ENCODE measurements around the gene PALD1.

The PALD1 gene

DNA sequence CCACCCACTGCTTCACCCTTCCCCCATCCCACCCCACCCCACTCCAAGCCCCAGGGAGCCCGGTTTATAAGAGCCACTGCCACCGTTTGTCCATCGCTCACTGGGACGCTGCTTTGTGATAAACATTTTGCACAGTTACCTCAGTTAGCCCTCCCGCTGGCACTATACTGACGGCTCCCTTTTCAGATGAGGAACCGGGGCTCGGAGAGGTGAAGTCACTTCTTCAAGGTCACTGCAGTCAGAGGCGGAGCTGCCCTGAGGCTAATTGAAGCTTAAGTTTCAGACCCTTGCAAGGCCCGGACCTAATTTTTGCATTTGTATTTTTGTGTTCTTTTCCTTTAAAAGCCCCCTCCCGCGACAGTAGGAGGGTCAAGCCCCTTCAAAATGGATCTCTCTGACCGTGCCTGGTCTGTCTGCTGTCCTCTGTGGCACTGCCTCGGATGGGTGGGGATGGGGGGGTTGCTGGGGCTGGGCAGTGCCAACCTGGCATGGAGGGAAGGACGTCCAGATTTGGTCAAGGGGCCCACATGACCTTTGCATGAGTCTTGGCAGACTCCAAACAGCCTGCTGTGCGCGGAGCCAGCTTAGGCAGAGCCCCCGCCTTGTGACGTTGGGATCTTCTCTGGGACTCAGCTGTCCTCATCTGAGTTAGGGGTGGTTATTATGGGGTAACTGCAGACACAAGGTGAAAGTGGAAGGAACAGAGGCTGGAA is 19.4 kb upstream of the PALD1 start:
- H3K4me1 ChIP-seq (ENCODE audit: control insufficient read depth in 1 of 2, insufficient read depth in 2 of 2, low read length in 2 of 2) = peaks cover 0 to 43% of the 10 kb centered on the region in 2 donors
- H3K4me3 ChIP-seq (ENCODE audit: low read depth in 1 of 2, low read length in 2 of 2) = peak overlapping the region in 1 of 2 donors; percentile 58
- no peak overlapping the region for H3K27ac ChIP-seq (ENCODE audit: low read length)

DNA sequence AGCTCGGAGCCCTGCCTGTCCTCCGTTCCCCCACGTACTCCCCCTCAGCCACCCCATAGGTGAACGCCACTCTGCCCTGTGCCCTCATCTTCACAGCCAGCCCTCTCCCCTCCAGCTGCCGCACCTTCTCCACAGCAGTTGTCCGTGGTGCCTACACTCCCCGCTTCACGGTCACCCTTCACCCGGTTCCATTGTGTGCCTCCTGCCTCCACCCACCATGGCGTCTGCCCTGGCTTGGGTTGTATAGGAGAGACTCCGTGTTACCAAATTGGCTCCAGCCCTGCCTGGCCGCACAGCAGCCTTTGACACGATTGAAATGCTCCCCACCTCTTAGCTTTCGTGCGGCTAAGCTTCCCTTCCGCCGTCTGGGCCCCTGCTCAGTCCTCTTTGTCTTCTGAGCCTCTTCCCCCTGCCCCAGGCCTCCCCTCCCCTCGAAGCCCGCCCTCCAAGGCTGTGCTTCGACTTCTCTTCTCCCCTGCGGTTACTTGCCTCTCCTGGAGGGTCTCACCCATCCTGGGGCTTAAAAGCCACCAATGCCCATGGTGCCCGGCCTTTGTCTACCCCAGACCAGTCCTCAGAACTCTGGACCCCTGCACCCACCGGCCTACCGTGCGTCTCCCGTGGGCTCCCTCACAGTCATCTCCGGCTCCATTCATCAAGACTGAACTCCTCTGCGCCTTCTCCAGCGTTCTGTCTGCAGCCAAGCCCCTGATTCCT is 18.6 kb upstream of the PALD1 start:
- Histone ChIP-seq H3K36me3 (ENCODE audit: control insufficient read depth in 1 of 2, insufficient read depth in 2 of 2, low read length in 2 of 2) (no peaks in the 10 kb centered on the region), H3K4me3 (ENCODE audit: low read depth in 1 of 2, low read length in 2 of 2) (no peak overlapping the region), H3K4me1 (ENCODE audit: control insufficient read depth in 1 of 2, insufficient read depth in 2 of 2, low read length in 2 of 2) (peaks cover 0 to 43% of the 10 kb centered on the region in 2 donors), H3K27ac (ENCODE audit: low read length) (no peak overlapping the region), H3K9me3 (ENCODE audit: control insufficient read depth in 1 of 2, low read length in 2 of 2) (no peaks in the 10 kb centered on the region), H3K27me3 (ENCODE audit: low read depth, low read length) (no peaks in the 10 kb centered on the region)

More for the DNA sequence above, 19.4 kb upstream of the PALD1 start:
- no peaks in the 10 kb centered on the region for H3K27me3 ChIP-seq (ENCODE audit: low read depth, low read length)
- no peaks in the 10 kb centered on the region for H3K36me3 ChIP-seq (ENCODE audit: control insufficient read depth in 1 of 2, insufficient read depth in 2 of 2, low read length in 2 of 2)
- H3K9me3 ChIP-seq (ENCODE audit: control insufficient read depth in 1 of 2, low read length in 2 of 2) = no peaks in the 10 kb centered on the region

GRCh38 chr10:70461397-70462348 is 16.9 kb upstream of the PALD1 start:
- no peak overlapping the region for H3K27ac ChIP-seq (ENCODE audit: low read length)
- H3K4me1 ChIP-seq (ENCODE audit: control insufficient read depth in 1 of 2, insufficient read depth in 2 of 2, low read length in 2 of 2) = peaks cover 0 to 43% of the 10 kb centered on the region in 2 donors
- H3K27me3 ChIP-seq (ENCODE audit: low read depth, low read length) = no peaks in the 10 kb centered on the region
- H3K9me3 ChIP-seq (ENCODE audit: control insufficient read depth in 1 of 2, low read length in 2 of 2) = no peaks in the 10 kb centered on the region
- no peaks in the 10 kb centered on the region for H3K36me3 ChIP-seq (ENCODE audit: control insufficient read depth in 1 of 2, insufficient read depth in 2 of 2, low read length in 2 of 2)
- H3K4me3 ChIP-seq (ENCODE audit: low read depth in 1 of 2, low read length in 2 of 2) = no peak overlapping the region

DNA sequence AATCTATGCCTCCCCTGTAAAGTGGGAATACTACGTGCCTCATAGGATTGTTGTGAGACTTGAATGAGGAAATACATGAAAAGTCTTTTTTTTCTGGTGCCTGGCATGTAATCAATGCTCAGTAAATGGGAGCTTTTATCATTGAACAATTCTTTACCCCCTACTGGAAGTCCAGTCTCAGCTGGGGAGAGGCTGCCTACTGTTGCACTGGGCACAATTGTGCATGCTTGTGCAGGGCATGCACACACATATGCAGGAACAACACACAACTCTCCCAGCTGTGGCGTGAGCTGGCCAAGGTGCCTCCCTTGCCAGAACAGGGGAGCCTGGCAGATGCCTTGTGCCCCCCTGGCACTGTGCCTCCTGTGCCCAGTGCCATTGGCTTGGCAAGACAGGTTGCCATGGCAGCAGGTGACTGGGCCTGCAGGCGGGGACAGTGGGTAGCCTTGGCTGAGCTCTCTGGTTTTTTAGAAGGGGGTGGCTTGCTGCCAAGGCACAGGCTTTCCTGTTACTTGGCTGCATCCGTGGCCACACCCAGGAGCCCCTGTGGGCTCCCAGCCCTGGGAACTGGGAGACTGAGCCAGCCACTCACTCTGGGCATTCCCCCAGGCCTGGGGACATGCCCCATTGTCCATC is 16.1 kb upstream of the PALD1 start:
- no peaks in the 10 kb centered on the region for H3K9me3 ChIP-seq (ENCODE audit: control insufficient read depth in 1 of 2, low read length in 2 of 2)
- no peaks in the 10 kb centered on the region for H3K36me3 ChIP-seq (ENCODE audit: control insufficient read depth in 1 of 2, insufficient read depth in 2 of 2, low read length in 2 of 2)
- H3K27me3 ChIP-seq (ENCODE audit: low read depth, low read length) = no peaks in the 10 kb centered on the region
- H3K4me1 ChIP-seq (ENCODE audit: control insufficient read depth in 1 of 2, insufficient read depth in 2 of 2, low read length in 2 of 2) = peaks cover 0 to 40% of the 10 kb centered on the region in 2 donors
- H3K4me3 ChIP-seq (ENCODE audit: low read depth in 1 of 2, low read length in 2 of 2) = no peak overlapping the region
- no peak overlapping the region for H3K27ac ChIP-seq (ENCODE audit: low read length)

DNA sequence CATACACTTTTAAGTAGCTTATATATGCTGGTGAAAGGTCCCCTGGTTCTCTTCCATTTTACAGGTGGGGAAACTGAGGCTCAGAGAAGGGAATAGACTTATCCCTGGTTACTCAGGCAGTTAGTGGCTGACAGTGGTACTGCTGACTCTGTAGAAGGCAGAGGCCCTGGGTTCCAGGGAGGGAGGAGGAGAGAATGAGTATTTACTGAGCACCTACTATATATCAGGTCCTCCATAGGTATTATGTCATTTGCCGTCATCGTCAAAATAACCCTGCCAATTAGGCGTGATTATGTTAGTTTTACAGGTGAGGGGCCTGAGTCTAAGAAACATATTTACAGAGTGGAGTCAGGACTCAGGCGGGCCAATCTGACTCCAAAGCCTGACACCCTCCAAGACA is 13.3 kb upstream of the PALD1 start:
- Histone ChIP-seq H3K36me3 (ENCODE audit: control insufficient read depth in 1 of 2, insufficient read depth in 2 of 2, low read length in 2 of 2) (no peaks in the 10 kb centered on the region), H3K9me3 (ENCODE audit: control insufficient read depth in 1 of 2, low read length in 2 of 2) (no peaks in the 10 kb centered on the region), H3K27ac (ENCODE audit: low read length) (no peak overlapping the region), H3K27me3 (ENCODE audit: low read depth, low read length) (no peaks in the 10 kb centered on the region), H3K4me3 (ENCODE audit: low read depth in 1 of 2, low read length in 2 of 2) (no peak overlapping the region), H3K4me1 (ENCODE audit: control insufficient read depth in 1 of 2, insufficient read depth in 2 of 2, low read length in 2 of 2) (peaks cover 0 to 22% of the 10 kb centered on the region in 2 donors)

- H3K27ac ChIP-seq (ENCODE audit: low read length) = no peak overlapping the region
- H3K9me3 ChIP-seq (ENCODE audit: control insufficient read depth in 1 of 2, low read length in 2 of 2) = no peaks in the 10 kb centered on the region
- peaks cover 0 to 22% of the 10 kb centered on the region in 2 donors for H3K4me1 ChIP-seq (ENCODE audit: control insufficient read depth in 1 of 2, insufficient read depth in 2 of 2, low read length in 2 of 2)
- H3K4me3 ChIP-seq (ENCODE audit: low read depth in 1 of 2, low read length in 2 of 2) = no peak overlapping the region
- H3K27me3 ChIP-seq (ENCODE audit: low read depth, low read length) = no peaks in the 10 kb centered on the region
- H3K36me3 ChIP-seq (ENCODE audit: control insufficient read depth in 1 of 2, insufficient read depth in 2 of 2, low read length in 2 of 2) = no peaks in the 10 kb centered on the region
Observed at GRCh38 chr10:70465832-70466231, 12.7 kb upstream of the PALD1 start.

DNA sequence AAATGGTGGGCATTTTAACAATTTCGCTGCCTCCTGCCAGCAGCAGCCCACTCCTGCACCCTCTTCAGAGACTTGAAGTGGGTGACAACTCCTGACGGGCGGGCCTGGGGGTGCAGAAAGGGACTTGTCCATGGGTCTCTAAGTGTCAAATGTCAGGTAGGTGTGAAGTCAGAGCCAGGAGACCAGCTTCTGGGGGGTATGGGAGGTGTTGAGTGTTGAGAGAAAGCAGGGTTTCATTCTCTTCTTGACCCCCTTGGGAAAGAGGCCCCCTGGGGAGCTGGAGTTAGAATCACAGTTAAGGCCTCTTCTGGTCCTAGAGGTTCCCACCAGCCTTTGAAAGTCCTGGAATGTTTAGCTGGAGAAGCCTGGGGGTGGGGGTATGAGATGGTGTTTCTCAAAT is 11.6 kb upstream of the PALD1 start:
- H3K9me3 ChIP-seq (ENCODE audit: control insufficient read depth in 1 of 2, low read length in 2 of 2) = no peaks in the 10 kb centered on the region
- H3K36me3 ChIP-seq (ENCODE audit: control insufficient read depth in 1 of 2, insufficient read depth in 2 of 2, low read length in 2 of 2) = no peaks in the 10 kb centered on the region
- no peak overlapping the region for H3K4me3 ChIP-seq (ENCODE audit: low read depth in 1 of 2, low read length in 2 of 2)
- peaks cover 0 to 13% of the 10 kb centered on the region in 2 donors for H3K4me1 ChIP-seq (ENCODE audit: control insufficient read depth in 1 of 2, insufficient read depth in 2 of 2, low read length in 2 of 2)
- H3K27ac ChIP-seq (ENCODE audit: low read length) = no peak overlapping the region
- H3K27me3 ChIP-seq (ENCODE audit: low read depth, low read length) = no peaks in the 10 kb centered on the region

DNA sequence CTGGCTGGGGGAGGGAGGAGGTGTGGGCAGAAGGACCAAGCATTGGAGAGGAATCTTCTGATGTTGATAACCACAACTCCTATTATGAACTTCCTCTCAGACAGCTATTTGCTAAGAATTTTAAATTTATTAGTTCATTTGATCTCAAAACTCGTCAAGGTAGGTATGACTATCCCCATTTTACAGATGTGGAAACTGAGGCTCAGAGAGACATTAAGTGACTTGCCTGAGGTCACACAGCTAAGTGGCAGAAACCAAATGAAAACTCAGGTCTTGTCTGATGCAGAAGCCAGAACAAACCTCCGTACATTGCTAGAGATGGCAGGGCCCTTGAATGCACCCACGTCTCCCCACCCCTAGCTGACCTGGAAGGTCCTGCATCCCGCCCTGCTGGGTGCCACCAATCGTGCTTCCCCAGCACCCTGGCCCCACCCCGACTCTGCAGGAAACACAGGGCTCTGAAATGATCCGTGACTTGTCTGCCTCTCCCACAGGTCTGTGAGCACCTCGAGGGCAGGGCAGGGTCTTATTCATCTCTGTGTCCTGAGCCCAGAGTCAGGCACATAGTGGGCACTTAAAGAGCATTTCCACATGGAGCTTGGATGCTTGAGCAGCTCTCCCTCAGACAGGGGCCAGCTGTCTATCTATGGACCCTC is 5.6 kb upstream of the PALD1 start:
- Histone ChIP-seq H3K27ac (ENCODE audit: low read length) (no peak overlapping the region), H3K4me1 (ENCODE audit: control insufficient read depth in 1 of 2, insufficient read depth in 2 of 2, low read length in 2 of 2) (peaks cover 0 to 10% of the 10 kb centered on the region in 2 donors)

DNA sequence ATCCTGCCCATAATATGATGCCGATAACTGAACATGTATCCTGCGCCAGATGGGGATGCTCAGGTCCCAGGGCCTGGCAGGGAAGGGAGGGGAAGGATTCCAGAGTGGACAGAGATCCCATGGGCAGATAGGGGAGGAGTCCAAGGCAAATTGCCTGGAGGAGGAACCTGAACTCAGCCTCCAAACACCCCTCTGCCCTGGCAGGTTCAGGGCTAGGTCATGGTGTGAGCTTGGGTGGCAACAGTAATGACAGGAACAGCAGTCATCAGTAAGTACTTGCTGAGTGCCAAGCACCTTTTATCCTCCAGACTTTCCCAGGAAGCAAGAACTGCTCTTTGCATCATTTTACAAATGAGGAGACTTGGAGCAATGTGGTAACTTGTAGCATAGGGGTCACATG is 3.8 kb upstream of the PALD1 start:
- Histone ChIP-seq H3K27ac (ENCODE audit: low read length) (no peak overlapping the region), H3K9me3 (ENCODE audit: control insufficient read depth in 1 of 2, low read length in 2 of 2) (no peaks in the 10 kb centered on the region), H3K4me3 (ENCODE audit: low read depth in 1 of 2, low read length in 2 of 2) (no peak overlapping the region), H3K4me1 (ENCODE audit: control insufficient read depth in 1 of 2, insufficient read depth in 2 of 2, low read length in 2 of 2) (peaks cover 0 to 11% of the 10 kb centered on the region in 2 donors), H3K27me3 (ENCODE audit: low read depth, low read length) (no peaks in the 10 kb centered on the region), H3K36me3 (ENCODE audit: control insufficient read depth in 1 of 2, insufficient read depth in 2 of 2, low read length in 2 of 2) (no peaks in the 10 kb centered on the region)

More for the DNA sequence above, 5.6 kb upstream of the PALD1 start:
- H3K36me3 ChIP-seq (ENCODE audit: control insufficient read depth in 1 of 2, insufficient read depth in 2 of 2, low read length in 2 of 2) = no peaks in the 10 kb centered on the region
- H3K4me3 ChIP-seq (ENCODE audit: low read depth in 1 of 2, low read length in 2 of 2) = no peak overlapping the region
- H3K27me3 ChIP-seq (ENCODE audit: low read depth, low read length) = no peaks in the 10 kb centered on the region
- H3K9me3 ChIP-seq (ENCODE audit: control insufficient read depth in 1 of 2, low read length in 2 of 2) = no peaks in the 10 kb centered on the region

GRCh38 chr10:70475661-70476060 is 2.9 kb upstream of the PALD1 start:
- Histone ChIP-seq H3K27me3 (ENCODE audit: low read depth, low read length) (no peaks in the 10 kb centered on the region), H3K36me3 (ENCODE audit: control insufficient read depth in 1 of 2, insufficient read depth in 2 of 2, low read length in 2 of 2) (no peaks in the 10 kb centered on the region), H3K27ac (ENCODE audit: low read length) (no peak overlapping the region), H3K9me3 (ENCODE audit: control insufficient read depth in 1 of 2, low read length in 2 of 2) (no peaks in the 10 kb centered on the region), H3K4me3 (ENCODE audit: low read depth in 1 of 2, low read length in 2 of 2) (no peak overlapping the region), H3K4me1 (ENCODE audit: control insufficient read depth in 1 of 2, insufficient read depth in 2 of 2, low read length in 2 of 2) (peaks cover 0 to 20% of the 10 kb centered on the region in 2 donors)
